Renal pelvis (tissue), 4 donors: ENCODE measurements around the gene DPP10. TPM values are rescaled to one million over a fixed set of nuclear protein-coding genes. Genes with fewer than 3 reads are reported as not detected.

Experiments used
- DNase-seq: peaks from one replicate; pipeline ENCODE4 v3.0.0-alpha.2; 2013
- polyA plus RNA-seq, 3 donors: library from polyadenylated mRNA; unstranded; fragments of 120-200 nt; gene quantifications; one replicate each; pipeline ENCODE4 v1.2.1, GENCODE V29; 2013; ENCODE audit not compliant: insufficient read length in 3 of 3

The DPP10 gene
- polyA plus RNA-seq, 3 donors = 8.5 to 12.1 (median 10.2) TPM

DNA sequence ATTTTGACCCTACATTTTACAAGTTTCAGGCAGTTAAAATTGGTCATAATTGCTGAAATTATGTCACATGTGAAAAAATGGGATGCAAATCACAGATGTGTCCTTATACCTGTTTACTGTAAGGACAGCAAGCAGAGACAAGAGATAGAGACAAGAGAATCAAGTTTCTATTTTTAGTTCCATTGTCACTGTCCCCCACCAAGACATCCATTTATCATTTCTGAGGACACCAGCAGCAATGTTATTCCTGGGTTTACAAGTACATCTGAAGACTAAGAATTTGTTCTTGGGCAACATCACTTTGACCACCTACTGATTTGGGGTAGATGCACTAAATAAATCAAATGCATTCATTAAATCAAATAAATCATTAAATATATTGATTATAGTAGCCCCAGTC lies 1111.7 kb downstream of the DPP10 start:
- no peak for DNase-seq

DNA sequence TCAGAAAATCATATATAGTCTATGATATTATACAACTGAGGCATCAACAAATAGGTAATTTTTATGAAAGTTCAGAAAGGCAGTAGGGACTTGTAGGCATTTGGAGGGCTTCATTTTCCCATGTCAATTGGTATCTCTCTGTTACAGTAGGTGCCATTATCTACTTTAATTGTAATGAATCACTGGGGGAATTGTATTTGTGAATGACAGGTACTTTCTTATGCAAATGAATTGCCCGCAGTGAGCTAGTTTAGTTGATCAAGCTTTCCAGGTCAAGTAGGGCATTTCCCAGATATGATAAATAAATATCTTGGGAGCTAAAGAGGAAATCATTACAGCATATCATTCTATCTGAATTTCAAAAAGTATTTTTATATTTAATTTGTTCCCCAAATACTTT lies 1116.3 kb downstream of the DPP10 start:
- DNase-seq = no peak

- no peak for DNase-seq
Measured at GRCh38 chr2:115560666-115561065, 1118.2 kb downstream of the DPP10 start.

- DNase-seq = no peak
Measured at GRCh38 chr2:115568643-115569042, 1126.2 kb downstream of the DPP10 start.

DNA sequence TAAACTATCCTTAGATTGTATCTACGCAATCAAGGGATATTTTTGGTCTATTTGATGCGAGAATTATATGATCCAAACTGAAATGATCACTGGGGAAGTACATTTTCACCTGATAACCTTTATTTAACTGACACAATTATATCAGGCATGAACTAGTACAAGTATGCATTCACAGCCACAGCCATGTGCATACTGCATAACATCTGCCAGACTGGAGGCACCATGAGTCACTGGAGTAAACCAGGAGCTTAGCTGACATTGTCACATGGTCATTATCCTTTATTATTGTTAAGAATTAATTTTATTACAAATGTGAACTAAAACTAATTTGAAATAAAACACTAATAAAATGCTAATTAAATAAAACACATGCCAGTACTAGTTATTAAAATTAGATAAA lies 1127.1 kb downstream of the DPP10 start:
- no peak for DNase-seq

DNA sequence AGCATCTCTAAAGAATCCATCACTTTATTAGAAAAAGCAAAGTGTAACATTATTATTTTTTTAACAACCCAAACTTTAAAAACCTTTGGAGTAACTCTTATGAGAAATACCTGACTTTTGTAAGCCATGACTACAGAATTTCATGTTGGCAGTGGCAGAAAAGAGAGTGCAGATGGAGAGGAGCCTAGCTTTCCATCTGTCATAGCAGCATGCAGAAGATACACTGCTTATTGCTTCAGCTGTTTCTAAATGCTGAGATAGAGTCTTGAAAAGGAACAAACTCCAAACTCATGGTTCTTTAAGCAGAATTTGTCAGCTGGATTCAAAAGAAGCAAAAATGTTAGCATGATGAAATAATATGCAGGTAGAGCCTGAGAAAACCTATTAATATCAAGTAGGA lies 1130.3 kb downstream of the DPP10 start:
- DNase-seq = no peak

GRCh38 chr2:115573756-115574155 lies 1131.3 kb downstream of the DPP10 start:
- no peak for DNase-seq

DNA sequence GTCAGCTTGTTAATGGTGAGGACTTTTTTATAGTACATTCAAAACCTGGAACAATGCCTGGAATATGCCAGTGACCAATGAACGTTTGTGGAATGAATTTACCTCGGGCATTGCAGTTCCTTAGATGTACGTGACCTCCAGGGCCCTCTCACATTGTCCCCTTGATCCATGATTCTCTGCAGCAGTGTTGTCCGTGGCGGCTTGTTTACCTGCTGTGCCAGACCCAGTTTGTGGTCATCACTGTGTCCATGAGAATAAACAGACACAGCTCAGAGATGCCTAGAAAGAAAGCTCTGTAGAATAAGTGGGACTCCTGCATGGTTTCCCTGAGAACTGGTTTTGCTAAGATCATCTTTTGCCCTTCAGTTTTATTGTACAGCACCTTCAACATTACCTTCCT lies 1132.2 kb downstream of the DPP10 start:
- no peak for DNase-seq

GRCh38 chr2:115580784-115581183 lies 1138.3 kb downstream of the DPP10 start:
- DNase-seq = no peak

- DNase-seq = no peak
Measured at GRCh38 chr2:115584507-115584906, 1142.1 kb downstream of the DPP10 start.

DNA sequence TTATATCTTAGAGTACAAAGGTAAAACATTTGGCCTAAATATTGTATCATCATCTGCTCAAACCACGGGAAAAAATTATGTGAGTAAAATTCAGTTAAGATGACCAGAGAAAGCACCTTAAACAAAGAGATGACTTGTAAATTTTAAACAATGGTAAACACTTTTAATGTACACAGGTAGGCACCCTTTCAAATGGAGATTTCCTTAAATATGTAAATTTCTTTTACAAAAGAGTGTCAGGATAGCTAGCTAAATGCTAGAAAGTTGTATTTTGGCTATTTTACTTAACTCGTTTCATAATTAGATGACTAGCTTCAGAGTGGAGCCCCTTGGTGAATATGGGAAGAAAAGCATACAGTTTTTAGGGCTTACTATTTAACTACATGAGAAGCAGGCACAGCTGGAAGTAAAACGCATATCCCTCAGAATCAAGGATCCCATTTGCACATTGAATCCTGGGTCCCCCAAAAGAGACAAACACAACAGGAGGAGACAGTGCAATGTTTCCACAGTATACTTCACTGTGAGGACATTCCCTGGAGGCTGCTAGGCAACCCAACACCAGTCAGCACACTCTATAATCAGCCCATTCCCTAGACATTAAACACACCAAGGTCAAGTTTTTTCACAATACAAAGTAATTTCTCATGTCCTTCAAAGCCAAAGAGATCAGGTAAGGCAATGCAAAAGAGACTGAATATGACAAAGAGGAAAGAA lies 1154.4 kb downstream of the DPP10 start:
- no peak for DNase-seq

- no peak for DNase-seq
Measured at GRCh38 chr2:115603285-115603684, 1160.8 kb downstream of the DPP10 start.

GRCh38 chr2:115606350-115606749 lies 1163.9 kb downstream of the DPP10 start:
- DNase-seq = no peak

- DNase-seq = no peak
Measured at GRCh38 chr2:115609978-115610377, 1167.5 kb downstream of the DPP10 start.

DNA sequence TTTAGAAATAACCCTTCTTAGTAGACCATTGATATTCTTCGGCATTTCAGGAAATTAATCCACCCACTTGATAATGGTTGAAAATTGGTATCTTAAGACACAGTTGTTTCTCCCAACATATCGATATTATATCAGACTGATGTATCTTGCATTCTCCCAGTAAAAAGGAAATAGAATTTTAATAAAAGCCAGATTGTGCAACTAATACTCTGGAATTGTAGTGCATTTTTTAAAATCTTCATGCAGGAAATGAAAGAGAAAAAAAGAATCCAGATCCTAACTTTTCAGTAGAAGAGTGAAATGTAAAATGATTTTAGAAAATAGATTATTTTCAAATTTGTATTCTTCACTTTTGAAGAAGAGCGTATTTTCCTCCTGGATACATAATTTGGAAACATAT lies 1168.4 kb downstream of the DPP10 start:
- DNase-seq = no peak

DNA sequence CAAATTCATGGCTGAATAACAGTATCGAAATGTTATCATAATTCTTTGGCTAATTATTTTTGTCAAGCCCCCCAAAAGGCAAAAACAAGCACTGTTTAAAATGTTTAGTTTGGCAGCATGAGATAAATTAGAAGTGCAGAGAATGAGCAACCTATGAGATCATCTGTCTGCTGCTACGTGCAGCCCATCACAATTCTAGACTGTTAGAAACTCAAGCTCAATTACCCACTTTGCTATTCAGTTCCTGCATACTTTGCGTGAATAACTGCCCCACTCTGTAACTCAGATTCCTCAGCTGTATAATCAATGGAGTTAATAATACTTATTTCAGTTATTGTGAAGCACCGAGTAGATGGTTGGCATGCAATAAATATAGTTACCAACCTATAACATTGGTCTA lies 1181.9 kb downstream of the DPP10 start:
- DNase-seq = no peak

- no peak for DNase-seq
Measured at GRCh38 chr2:115634578-115634977, 1192.1 kb downstream of the DPP10 start.

DNA sequence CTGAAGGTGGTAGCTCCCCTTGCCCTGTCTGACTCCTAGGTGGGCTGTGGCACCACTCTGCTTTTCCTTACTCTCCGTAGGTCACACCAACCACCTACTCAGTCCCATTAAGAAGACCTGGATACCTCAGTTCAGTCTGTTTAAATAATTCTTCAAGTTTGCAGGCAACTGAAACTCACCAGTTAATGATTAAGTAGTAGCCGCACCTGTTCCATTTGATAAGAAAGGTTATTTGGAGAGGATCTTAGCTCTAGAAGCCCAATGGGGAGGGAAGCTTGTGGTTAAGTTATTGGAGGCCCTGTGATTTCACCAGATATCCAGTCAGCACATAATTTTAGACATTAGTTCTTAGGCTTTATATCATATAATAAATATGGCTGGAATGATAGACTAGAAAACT lies 1193.0 kb downstream of the DPP10 start:
- no peak for DNase-seq

- DNase-seq = no peak
Measured at GRCh38 chr2:115649731-115650130, 1207.3 kb downstream of the DPP10 start.

- DNase-seq = no peak
Measured at GRCh38 chr2:115650827-115651226, 1208.4 kb downstream of the DPP10 start.

- no peak for DNase-seq
Measured at GRCh38 chr2:115652652-115653051, 1210.2 kb downstream of the DPP10 start.

GRCh38 chr2:115654362-115654761 lies 1211.9 kb downstream of the DPP10 start:
- no peak for DNase-seq

DNA sequence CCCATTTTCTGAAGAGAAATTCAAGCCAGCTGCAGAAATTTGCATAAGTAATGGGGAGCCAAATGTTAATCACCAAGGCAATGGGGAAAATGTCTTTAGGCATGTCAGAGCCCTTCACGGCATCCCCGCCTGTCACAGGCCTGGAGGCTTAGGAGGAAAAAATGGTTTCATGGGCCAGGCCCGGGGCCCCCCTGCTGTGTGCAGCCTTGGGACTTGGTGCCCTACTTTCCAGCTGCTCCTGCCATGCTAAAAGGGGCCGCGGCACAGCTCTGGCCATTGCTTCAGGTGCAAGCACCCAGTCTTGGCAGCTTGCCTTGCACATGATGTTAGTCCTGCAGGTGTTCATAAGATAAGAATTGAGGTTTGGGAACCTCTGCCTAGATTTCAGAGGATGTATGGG lies 1235.7 kb downstream of the DPP10 start:
- DNase-seq = no peak

GRCh38 chr2:115684345-115684744 lies 1241.9 kb downstream of the DPP10 start:
- DNase-seq = no peak
